ENCODE data around the gene GABRD.

Gene GABRD

GRCh38 chr1:2049718-2050431, 30.7 kb downstream of the GABRD start, which contains the start of gene PRKCZ:
Gene PRKCZ, plus strand, starts transcription at chr1:2050411. Its CDS starts 220 bp downstream, at chr1:2050631.
- Histone ChIP-seq H3K36me3 (ENCODE audit: control insufficient read depth in 2 of 2, insufficient read depth in 2 of 2, low read length in 2 of 2) (no peaks in the 10 kb centered on the region), H3K27ac (ENCODE audit: low read length) (no peak within 1 kb of the TSS), H3K27me3 (ENCODE audit: control insufficient read depth in 1 of 2, insufficient read depth in 2 of 2, low read length in 2 of 2) (peaks cover 37 to 61% of the 10 kb centered on the region in 2 donors), H3K9me3 (ENCODE audit: control insufficient read depth in 2 of 2, low read length in 2 of 2) (no peaks in the 10 kb centered on the region), H3K4me1 (ENCODE audit: control insufficient read depth, insufficient read depth, low read length) (peaks cover 8% of the 10 kb centered on the region), H3K9ac (ENCODE audit: low read length in 2 of 2) (no peak within 1 kb of the TSS), H3K4me3 (ENCODE audit: low read length in 2 of 2) (peak within 1 kb of the TSS; percentile 25 to 65)

GRCh38 chr1:2050461-2050792, 31.3 kb downstream of the GABRD start:
- peaks cover 3% of the 10 kb centered on the region for H3K4me1 ChIP-seq (ENCODE audit: control insufficient read depth, insufficient read depth, low read length)
- H3K36me3 ChIP-seq (ENCODE audit: control insufficient read depth in 2 of 2, insufficient read depth in 2 of 2, low read length in 2 of 2), result no peaks in the 10 kb centered on the region
- no peak overlapping the region for H3K27ac ChIP-seq (ENCODE audit: low read length)
- no peaks in the 10 kb centered on the region for H3K9me3 ChIP-seq (ENCODE audit: control insufficient read depth in 2 of 2, low read length in 2 of 2)
- no peak overlapping the region for H3K9ac ChIP-seq (ENCODE audit: low read length in 2 of 2)
- no peak overlapping the region for H3K4me3 ChIP-seq (ENCODE audit: low read length in 2 of 2)
- peaks cover 37 to 61% of the 10 kb centered on the region in 2 donors for H3K27me3 ChIP-seq (ENCODE audit: control insufficient read depth in 1 of 2, insufficient read depth in 2 of 2, low read length in 2 of 2)

- Histone ChIP-seq H3K27ac (ENCODE audit: low read length) (no peak overlapping the region), H3K36me3 (ENCODE audit: control insufficient read depth in 2 of 2, insufficient read depth in 2 of 2, low read length in 2 of 2) (no peaks in the 10 kb centered on the region), H3K9me3 (ENCODE audit: control insufficient read depth in 2 of 2, low read length in 2 of 2) (no peaks in the 10 kb centered on the region), H3K27me3 (ENCODE audit: control insufficient read depth in 1 of 2, insufficient read depth in 2 of 2, low read length in 2 of 2) (peaks cover 32 to 56% of the 10 kb centered on the region in 2 donors), H3K4me1 (ENCODE audit: control insufficient read depth, insufficient read depth, low read length) (peaks cover 3% of the 10 kb centered on the region), H3K9ac (ENCODE audit: low read length in 2 of 2) (no peak overlapping the region), H3K4me3 (ENCODE audit: low read length in 2 of 2) (no peak overlapping the region)
These were observed 31.9 kb downstream of the GABRD start for GRCh38 chr1:2050793-2051682.

- Histone ChIP-seq H3K27me3 (ENCODE audit: control insufficient read depth in 1 of 2, insufficient read depth in 2 of 2, low read length in 2 of 2) (peaks cover 25 to 46% of the 10 kb centered on the region in 2 donors), H3K4me1 (ENCODE audit: control insufficient read depth, insufficient read depth, low read length) (peaks cover 3% of the 10 kb centered on the region), H3K27ac (ENCODE audit: low read length) (no peak overlapping the region), H3K9me3 (ENCODE audit: control insufficient read depth in 2 of 2, low read length in 2 of 2) (no peaks in the 10 kb centered on the region), H3K4me3 (ENCODE audit: low read length in 2 of 2) (no peak overlapping the region), H3K9ac (ENCODE audit: low read length in 2 of 2) (no peak overlapping the region), H3K36me3 (ENCODE audit: control insufficient read depth in 2 of 2, insufficient read depth in 2 of 2, low read length in 2 of 2) (no peaks in the 10 kb centered on the region)
These were observed 33.0 kb downstream of the GABRD start for GRCh38 chr1:2052054-2052679.

- H3K36me3 ChIP-seq (ENCODE audit: control insufficient read depth in 2 of 2, insufficient read depth in 2 of 2, low read length in 2 of 2), result no peaks in the 10 kb centered on the region
- H3K4me3 ChIP-seq (ENCODE audit: low read length in 2 of 2), result no peak overlapping the region
- H3K4me1 ChIP-seq (ENCODE audit: control insufficient read depth, insufficient read depth, low read length), result peaks cover 3% of the 10 kb centered on the region
- H3K27me3 ChIP-seq (ENCODE audit: control insufficient read depth in 1 of 2, insufficient read depth in 2 of 2, low read length in 2 of 2), result peaks cover 21 to 40% of the 10 kb centered on the region in 2 donors
- no peaks in the 10 kb centered on the region for H3K9me3 ChIP-seq (ENCODE audit: control insufficient read depth in 2 of 2, low read length in 2 of 2)
- H3K27ac ChIP-seq (ENCODE audit: low read length), result no peak overlapping the region
- H3K9ac ChIP-seq (ENCODE audit: low read length in 2 of 2), result no peak overlapping the region
These were observed 33.6 kb downstream of the GABRD start for GRCh38 chr1:2052756-2053155.

GRCh38 chr1:2053217-2053616, 34.1 kb downstream of the GABRD start:
- no peaks in the 10 kb centered on the region for H3K36me3 ChIP-seq (ENCODE audit: control insufficient read depth in 2 of 2, insufficient read depth in 2 of 2, low read length in 2 of 2)
- peaks cover 18 to 36% of the 10 kb centered on the region in 2 donors for H3K27me3 ChIP-seq (ENCODE audit: control insufficient read depth in 1 of 2, insufficient read depth in 2 of 2, low read length in 2 of 2)
- H3K9ac ChIP-seq (ENCODE audit: low read length in 2 of 2), result no peak overlapping the region
- peaks cover 3% of the 10 kb centered on the region for H3K4me1 ChIP-seq (ENCODE audit: control insufficient read depth, insufficient read depth, low read length)
- no peaks in the 10 kb centered on the region for H3K9me3 ChIP-seq (ENCODE audit: control insufficient read depth in 2 of 2, low read length in 2 of 2)
- no peak overlapping the region for H3K4me3 ChIP-seq (ENCODE audit: low read length in 2 of 2)
- no peak overlapping the region for H3K27ac ChIP-seq (ENCODE audit: low read length)

GRCh38 chr1:2053784-2054376, 34.7 kb downstream of the GABRD start:
- no peaks in the 10 kb centered on the region for H3K36me3 ChIP-seq (ENCODE audit: control insufficient read depth in 2 of 2, insufficient read depth in 2 of 2, low read length in 2 of 2)
- peaks cover 3% of the 10 kb centered on the region for H3K4me1 ChIP-seq (ENCODE audit: control insufficient read depth, insufficient read depth, low read length)
- peaks cover 14 to 31% of the 10 kb centered on the region in 2 donors for H3K27me3 ChIP-seq (ENCODE audit: control insufficient read depth in 1 of 2, insufficient read depth in 2 of 2, low read length in 2 of 2)
- H3K9ac ChIP-seq (ENCODE audit: low read length in 2 of 2), result no peak overlapping the region
- no peak overlapping the region for H3K4me3 ChIP-seq (ENCODE audit: low read length in 2 of 2)
- no peak overlapping the region for H3K27ac ChIP-seq (ENCODE audit: low read length)
- no peaks in the 10 kb centered on the region for H3K9me3 ChIP-seq (ENCODE audit: control insufficient read depth in 2 of 2, low read length in 2 of 2)

- no peak overlapping the region for H3K27ac ChIP-seq (ENCODE audit: low read length)
- no peaks in the 10 kb centered on the region for H3K9me3 ChIP-seq (ENCODE audit: control insufficient read depth in 2 of 2, low read length in 2 of 2)
- peaks cover 3% of the 10 kb centered on the region for H3K4me1 ChIP-seq (ENCODE audit: control insufficient read depth, insufficient read depth, low read length)
- H3K9ac ChIP-seq (ENCODE audit: low read length in 2 of 2), result no peak overlapping the region
- H3K36me3 ChIP-seq (ENCODE audit: control insufficient read depth in 2 of 2, insufficient read depth in 2 of 2, low read length in 2 of 2), result no peaks in the 10 kb centered on the region
- H3K27me3 ChIP-seq (ENCODE audit: control insufficient read depth in 1 of 2, insufficient read depth in 2 of 2, low read length in 2 of 2), result peaks cover 7 to 24% of the 10 kb centered on the region in 2 donors
- H3K4me3 ChIP-seq (ENCODE audit: low read length in 2 of 2), result no peak overlapping the region
These were observed 35.4 kb downstream of the GABRD start for GRCh38 chr1:2054560-2054959.

- H3K27ac ChIP-seq (ENCODE audit: low read length), result no peak overlapping the region
- H3K36me3 ChIP-seq (ENCODE audit: control insufficient read depth in 2 of 2, insufficient read depth in 2 of 2, low read length in 2 of 2), result no peaks in the 10 kb centered on the region
- no peak overlapping the region for H3K4me3 ChIP-seq (ENCODE audit: low read length in 2 of 2)
- no peaks in the 10 kb centered on the region for H3K9me3 ChIP-seq (ENCODE audit: control insufficient read depth in 2 of 2, low read length in 2 of 2)
- no peaks in the 10 kb centered on the region for H3K4me1 ChIP-seq (ENCODE audit: control insufficient read depth, insufficient read depth, low read length)
- H3K27me3 ChIP-seq (ENCODE audit: control insufficient read depth in 1 of 2, insufficient read depth in 2 of 2, low read length in 2 of 2), result peaks cover 7 to 11% of the 10 kb centered on the region in 2 donors
- no peak overlapping the region for H3K9ac ChIP-seq (ENCODE audit: low read length in 2 of 2)
These were observed 36.9 kb downstream of the GABRD start for GRCh38 chr1:2055911-2056575.

GRCh38 chr1:2056955-2057590, 37.9 kb downstream of the GABRD start:
- Histone ChIP-seq H3K36me3 (ENCODE audit: control insufficient read depth in 2 of 2, insufficient read depth in 2 of 2, low read length in 2 of 2) (no peaks in the 10 kb centered on the region), H3K27me3 (ENCODE audit: control insufficient read depth in 1 of 2, insufficient read depth in 2 of 2, low read length in 2 of 2) (peaks cover 1 to 3% of the 10 kb centered on the region in 2 donors), H3K9ac (ENCODE audit: low read length in 2 of 2) (no peak overlapping the region), H3K9me3 (ENCODE audit: control insufficient read depth in 2 of 2, low read length in 2 of 2) (no peaks in the 10 kb centered on the region), H3K27ac (ENCODE audit: low read length) (no peak overlapping the region), H3K4me1 (ENCODE audit: control insufficient read depth, insufficient read depth, low read length) (no peaks in the 10 kb centered on the region), H3K4me3 (ENCODE audit: low read length in 2 of 2) (no peak overlapping the region)

Measured in stomach smooth muscle (tissue), 2 donors.